Colonic mucosa (tissue), 4 donors: ENCODE data around the gene VWA8. TPM values are rescaled to one million over a fixed set of nuclear protein-coding genes. Genes with fewer than 3 reads are reported as not detected.

Experiments used
- DNase-seq: peaks from one replicate; pipeline ENCODE4 v3.0.0-alpha.2; 2020
- H3K27ac ChIP-seq: fragments of 200-600 bp; one replicate; pipeline ENCODE4 v1.8.0; 2021
- H3K27me3 ChIP-seq: fragments of 200-600 bp; one replicate; pipeline ENCODE4 v1.8.0; 2021
- H3K36me3 ChIP-seq: fragments of 200-600 bp; one replicate; pipeline ENCODE4 v1.8.0; 2021
- H3K4me1 ChIP-seq: fragments of 200-600 bp; one replicate; pipeline ENCODE4 v1.8.0; 2021; ENCODE audit warnings: mild to moderate bottlenecking
- H3K4me3 ChIP-seq: fragments of 200-600 bp; one replicate; pipeline ENCODE4 v1.8.0; 2021
- H3K9ac ChIP-seq, 2 donors: one replicate each; pipeline ENCODE4 v1.7.0; 2013; ENCODE audit warnings: control low read depth in 2 of 2, low read depth in 2 of 2, low read length in 2 of 2
- H3K9me3 ChIP-seq: fragments of 200-600 bp; one replicate; pipeline ENCODE4 v1.8.0; 2021
- CTCF ChIP-seq: fragments of 200-600 bp; IDR thresholded peaks from one replicate; pipeline ENCODE4 v1.8.0; 2022; ENCODE audit warnings: antibody characterized with exemption, mild to moderate bottlenecking
- intact Hi-C: fragments of 100-400 bp; cut with DNase I; formaldehyde crosslinking; loops from one replicate; pipeline ENCODE4 v1.14.1; 2022
- total RNA-seq, 2 donors: library from RNA; stranded (reverse); fragmentation: NEBNext Ultra II Directional in 1 of 2; extraction: Animal tissue kit (Norgen Biotek cat#: 25700) in 1 of 2; gene quantifications; one replicate each; pipeline ENCODE4 v1.2.1, GENCODE V29; 2021
- donor health status: healthy.
- donor health status: DM: no; HTN: no; CAD: no.
- donor health status: DM: no; HTN: no; CAD: no.

Gene VWA8
- total RNA-seq, 2 donors from 2014 or later, result 23.8 to 31.8 TPM

GRCh38 chr13:41590643-41591042, 370.3 kb downstream of the VWA8 start:
- intact Hi-C loops, result no loop called here
- Histone ChIP-seq H3K27ac (no peak overlapping the region), H3K9ac (no peak overlapping the region), H3K27me3 (no peaks in the 10 kb centered on the region), H3K36me3 (no peaks in the 10 kb centered on the region), H3K9me3 (no peaks in the 10 kb centered on the region), H3K4me3 (no peak overlapping the region), H3K4me1 (no peaks in the 10 kb centered on the region)
- DNase-seq, result no peak
- TF ChIP-seq CTCF, result no peak

- H3K4me1 ChIP-seq, result no peaks in the 10 kb centered on the region
- no peak overlapping the region for H3K9ac ChIP-seq
- no peak overlapping the region for H3K27ac ChIP-seq
- intact Hi-C loops, result no loop called here
- no peak for TF ChIP-seq CTCF
- H3K9me3 ChIP-seq, result no peaks in the 10 kb centered on the region
- DNase-seq, result no peak
- H3K4me3 ChIP-seq, result no peak overlapping the region
- H3K36me3 ChIP-seq, result no peaks in the 10 kb centered on the region
- no peaks in the 10 kb centered on the region for H3K27me3 ChIP-seq
These were observed 370.8 kb downstream of the VWA8 start for GRCh38 chr13:41590122-41590521.

GRCh38 chr13:41589434-41589833, 371.5 kb downstream of the VWA8 start:
- Histone ChIP-seq H3K36me3 (no peaks in the 10 kb centered on the region), H3K9me3 (no peaks in the 10 kb centered on the region), H3K27me3 (no peaks in the 10 kb centered on the region), H3K9ac (no peak overlapping the region), H3K4me1 (no peaks in the 10 kb centered on the region), H3K27ac (no peak overlapping the region), H3K4me3 (no peak overlapping the region)
- intact Hi-C loops, result no loop called here
- no peak for TF ChIP-seq CTCF
- DNase-seq, result no peak

GRCh38 chr13:41588899-41589298, 372.0 kb downstream of the VWA8 start:
- TF ChIP-seq CTCF, result no peak
- Histone ChIP-seq H3K9ac (no peak overlapping the region), H3K9me3 (no peaks in the 10 kb centered on the region), H3K4me3 (no peak overlapping the region), H3K36me3 (no peaks in the 10 kb centered on the region), H3K27ac (no peak overlapping the region), H3K27me3 (no peaks in the 10 kb centered on the region), H3K4me1 (no peaks in the 10 kb centered on the region)
- intact Hi-C loops, result no loop called here
- DNase-seq, result no peak

- Histone ChIP-seq H3K4me3 (no peak overlapping the region), H3K4me1 (no peaks in the 10 kb centered on the region), H3K27me3 (no peaks in the 10 kb centered on the region), H3K9me3 (no peaks in the 10 kb centered on the region), H3K27ac (no peak overlapping the region), H3K36me3 (no peaks in the 10 kb centered on the region), H3K9ac (no peak overlapping the region)
- DNase-seq, result no peak
- intact Hi-C loops, result no loop called here
- no peak for TF ChIP-seq CTCF
These were observed 372.5 kb downstream of the VWA8 start for GRCh38 chr13:41588448-41588847.

- TF ChIP-seq CTCF, result no peak
- no peak overlapping the region for H3K27ac ChIP-seq
These were observed 373.4 kb downstream of the VWA8 start for GRCh38 chr13:41587490-41587889.

More at GRCh38 chr13:41587490-41587889, 373.4 kb downstream of the VWA8 start:
- Histone ChIP-seq H3K9ac (no peak overlapping the region), H3K36me3 (no peaks in the 10 kb centered on the region), H3K27me3 (no peaks in the 10 kb centered on the region), H3K9me3 (no peaks in the 10 kb centered on the region), H3K4me3 (no peak overlapping the region), H3K4me1 (no peaks in the 10 kb centered on the region)
- DNase-seq, result no peak
- intact Hi-C loops, result no loop called here
